ENCODE results near the gene C19orf85. TPM values are rescaled to one million over a fixed set of nuclear protein-coding genes. Genes with fewer than 3 reads are reported as not detected.
"Not testable (repeated sequence)": the region's sequence is repeated elsewhere in the genome, so short reads cannot be mapped to it uniquely, and the experiment has no call there.

Gene C19orf85
- total RNA-seq, 2 experiments from 2014 or later, result not detected

- H3K27me3 Mint-ChIP-seq; H3K9me3 Mint-ChIP-seq; DNase-seq; intact Hi-C loops (cut with micrococcal nuclease); POLR2A ChIA-PET; H3K27ac Mint-ChIP-seq; H3K4me3 Mint-ChIP-seq; H3K36me3 Mint-ChIP-seq: not testable (repeated sequence)
- H3K4me1 Mint-ChIP-seq (ENCODE audit: low read depth), result peaks cover 18% of the 10 kb centered on the region
- CTCF ChIA-PET, result interaction anchor here (1.2 to 2.1 kb wide), 2 partner anchors 119 to 129 kb away, joined by 5 to 7 read pairs; no protein-coding TSS in a partner anchor
Observed at GRCh38 chr19:55421281-55421680, 43.3 kb downstream of the C19orf85 start.

GRCh38 chr19:55419624-55420236 is 44.8 kb downstream of the C19orf85 start:
- ChIA-PET CTCF (interaction anchor here (1.0 to 3.0 kb wide), 5 partner anchors 12 to 278 kb away, joined by 3 to 22 read pairs (median 4); partner anchors contain the start of gene UBE2S), POLR2A (interaction anchor here (0.7 kb wide), 1 partner anchor 11 kb away, joined by 3 read pairs; no protein-coding TSS in a partner anchor)
- H3K27ac Mint-ChIP-seq, result no peak overlapping the region
- no peak for DNase-seq
- no peaks in the 10 kb centered on the region for H3K9me3 Mint-ChIP-seq
- intact Hi-C loops (cut with micrococcal nuclease), result no loop called here
- H3K4me3 Mint-ChIP-seq, result no peak overlapping the region
- peaks cover 18% of the 10 kb centered on the region for H3K4me1 Mint-ChIP-seq (ENCODE audit: low read depth)
- H3K36me3 Mint-ChIP-seq, result no peaks in the 10 kb centered on the region
- no peaks in the 10 kb centered on the region for H3K27me3 Mint-ChIP-seq

GRCh38 chr19:55419103-55419502 is 45.4 kb downstream of the C19orf85 start:
- intact Hi-C loops (cut with micrococcal nuclease), result no loop called here
- no peak overlapping the region for H3K4me3 Mint-ChIP-seq
- peaks cover 18% of the 10 kb centered on the region for H3K4me1 Mint-ChIP-seq (ENCODE audit: low read depth)

GRCh38 chr19:55418185-55418584 is 46.4 kb downstream of the C19orf85 start:
- intact Hi-C loops (cut with micrococcal nuclease), result no loop called here
- H3K36me3 Mint-ChIP-seq, result no peaks in the 10 kb centered on the region
- H3K27ac Mint-ChIP-seq, result no peak overlapping the region

More at GRCh38 chr19:55419103-55419502, 45.4 kb downstream of the C19orf85 start:
- Mint-ChIP-seq H3K36me3 (no peaks in the 10 kb centered on the region), H3K27me3 (no peaks in the 10 kb centered on the region), H3K27ac (no peak overlapping the region), H3K9me3 (no peaks in the 10 kb centered on the region)
- ChIA-PET CTCF (interaction anchor here (0.6 to 3.0 kb wide), 13 partner anchors 10 to 330 kb away, joined by 3 to 22 read pairs (median 5); partner anchors contain the start of gene UBE2S), POLR2A (no interaction called here)
- no peak for DNase-seq

More at GRCh38 chr19:55418185-55418584, 46.4 kb downstream of the C19orf85 start:
- H3K4me3 Mint-ChIP-seq, result no peak overlapping the region
- no peaks in the 10 kb centered on the region for H3K27me3 Mint-ChIP-seq
- DNase-seq, result peak; percentile 62
- CTCF ChIA-PET, result interaction anchor here (0.6 to 3.0 kb wide), 20 partner anchors 9 to 481 kb away, joined by 3 to 22 read pairs (median 4); partner anchors contain the start of genes KMT5C, PPP6R1, TMEM238 and UBE2S
- no peaks in the 10 kb centered on the region for H3K9me3 Mint-ChIP-seq
- POLR2A ChIA-PET, result no interaction called here
- H3K4me1 Mint-ChIP-seq (ENCODE audit: low read depth), result peaks cover 18% of the 10 kb centered on the region

Other genes with a start within 250 kb of the C19orf85 start
- gene TMEM86B, start 236.0 kb downstream of the C19orf85 start, total RNA-seq, result 1 to 10 TPM; 4.8 to 6.5 TPM
- gene PPP6R1, start 205.7 kb downstream of the C19orf85 start, total RNA-seq, result 100 to 1,000 TPM; 180 to 200 TPM
- gene HSPBP1, start 184.6 kb downstream of the C19orf85 start, total RNA-seq, result 10 to 100 TPM; 45.0 to 45.4 TPM
- 1 to 10 TPM; 3.3 to 5.6 TPM for gene BRSK1, start 180.8 kb downstream of the C19orf85 start, total RNA-seq
- gene TMEM150B, start 139.4 kb downstream of the C19orf85 start, total RNA-seq, result not detected
- 10 to 100 TPM; 34.2 to 35.2 TPM for gene KMT5C, start 124.9 kb downstream of the C19orf85 start, total RNA-seq
- under 1 TPM; 0.15 to 0.81 TPM for gene COX6B2, start 110.0 kb downstream of the C19orf85 start, total RNA-seq
- not detected for gene GARIN5B, start 101.5 kb downstream of the C19orf85 start, total RNA-seq
- gene IL11, start 94.3 kb downstream of the C19orf85 start, total RNA-seq, result under 1 TPM; 0.17 to 0.39 TPM
- gene TMEM190, start 87.9 kb downstream of the C19orf85 start, total RNA-seq, result not detected
- gene TMEM238, start 80.5 kb downstream of the C19orf85 start, total RNA-seq, result 1 to 10 TPM; 6.3 to 7.0 TPM
- gene RPL28, start 78.8 kb downstream of the C19orf85 start, total RNA-seq, result 1,000 to 10,000 TPM; 2,630 to 2,642 TPM
- gene UBE2S, start 57.0 kb downstream of the C19orf85 start, total RNA-seq, result 100 to 1,000 TPM; 267 to 275 TPM
- not detected for gene SHISA7, start 21.5 kb downstream of the C19orf85 start, total RNA-seq
- gene ISOC2, start 3.1 kb downstream of the C19orf85 start, total RNA-seq, result 10 to 100 TPM; 24.6 to 24.7 TPM
- gene ZNF628, start 11.9 kb upstream of the C19orf85 start, total RNA-seq, result 1 to 10 TPM; 5.8 to 6.9 TPM
- gene NAT14, start 20.4 kb upstream of the C19orf85 start, total RNA-seq, result 10 to 100 TPM in 1 of 2 experiments, 1 to 10 TPM in 1; 8.5 to 12.9 TPM
- under 1 TPM in 1 of 2 experiments, not detected in 1; 0.33 TPM for gene SSC5D, start 23.7 kb upstream of the C19orf85 start, total RNA-seq
- gene SBK2, start 72.4 kb upstream of the C19orf85 start, total RNA-seq, result not detected
- gene SBK3, start 80.8 kb upstream of the C19orf85 start, total RNA-seq, result not detected
- gene ZNF579, start 116.1 kb upstream of the C19orf85 start, total RNA-seq, result 1 to 10 TPM; 6.6 to 6.7 TPM
- 10 to 100 TPM; 13.8 to 13.9 TPM for gene FIZ1, start 134.8 kb upstream of the C19orf85 start, total RNA-seq
- 10 to 100 TPM; 21.5 to 25.1 TPM for gene ZNF524, start 135.5 kb upstream of the C19orf85 start, total RNA-seq
- gene ZNF865, start 140.9 kb upstream of the C19orf85 start, total RNA-seq, result 10 to 100 TPM; 12.0 to 13.3 TPM
- 1 to 10 TPM; 3.9 to 4.4 TPM for gene ZNF784, start 159.8 kb upstream of the C19orf85 start, total RNA-seq
- 10 to 100 TPM; 23.4 to 23.5 TPM for gene ZNF580, start 176.3 kb upstream of the C19orf85 start, total RNA-seq
- gene ZNF581, start 178.9 kb upstream of the C19orf85 start, total RNA-seq, result 10 to 100 TPM; 19.2 to 20.1 TPM
- gene CCDC106, start 183.5 kb upstream of the C19orf85 start, total RNA-seq, result 1 to 10 TPM; 3.6 to 4.0 TPM
- 100 to 1,000 TPM; 249 to 251 TPM for gene U2AF2, start 190.3 kb upstream of the C19orf85 start, total RNA-seq
- 10 to 100 TPM; 36.0 to 36.1 TPM for gene EPN1, start 210.5 kb upstream of the C19orf85 start, total RNA-seq